ENCODE data around the gene IFNAR1.

Gene IFNAR1

DNA sequence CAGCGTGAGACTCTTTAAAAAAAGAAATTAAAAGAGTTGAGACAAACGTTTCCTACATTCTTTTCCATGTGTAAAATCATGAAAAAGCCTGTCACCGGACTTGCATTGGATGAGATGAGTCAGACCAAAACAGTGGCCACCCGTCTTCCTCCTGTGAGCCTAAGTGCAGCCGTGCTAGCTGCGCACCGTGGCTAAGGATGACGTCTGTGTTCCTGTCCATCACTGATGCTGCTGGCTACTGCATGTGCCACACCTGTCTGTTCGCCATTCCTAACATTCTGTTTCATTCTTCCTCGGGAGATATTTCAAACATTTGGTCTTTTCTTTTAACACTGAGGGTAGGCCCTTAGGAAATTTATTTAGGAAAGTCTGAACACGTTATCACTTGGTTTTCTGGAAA, 31.2 kb downstream of the IFNAR1 start:
- TF ChIP-seq POLR2AphosphoS5 (IDR thresholded peaks at IDR 0.05; ENCODE audit: low read depth) (no peak), SPI1 (IDR thresholded peaks at IDR 0.05; ENCODE audit: borderline replicate concordance, low read depth) (no peak), GABPA (IDR thresholded peaks at IDR 0.05; ENCODE audit: low read depth) (no peak)
- TF ChIP-seq, protein P1, sequence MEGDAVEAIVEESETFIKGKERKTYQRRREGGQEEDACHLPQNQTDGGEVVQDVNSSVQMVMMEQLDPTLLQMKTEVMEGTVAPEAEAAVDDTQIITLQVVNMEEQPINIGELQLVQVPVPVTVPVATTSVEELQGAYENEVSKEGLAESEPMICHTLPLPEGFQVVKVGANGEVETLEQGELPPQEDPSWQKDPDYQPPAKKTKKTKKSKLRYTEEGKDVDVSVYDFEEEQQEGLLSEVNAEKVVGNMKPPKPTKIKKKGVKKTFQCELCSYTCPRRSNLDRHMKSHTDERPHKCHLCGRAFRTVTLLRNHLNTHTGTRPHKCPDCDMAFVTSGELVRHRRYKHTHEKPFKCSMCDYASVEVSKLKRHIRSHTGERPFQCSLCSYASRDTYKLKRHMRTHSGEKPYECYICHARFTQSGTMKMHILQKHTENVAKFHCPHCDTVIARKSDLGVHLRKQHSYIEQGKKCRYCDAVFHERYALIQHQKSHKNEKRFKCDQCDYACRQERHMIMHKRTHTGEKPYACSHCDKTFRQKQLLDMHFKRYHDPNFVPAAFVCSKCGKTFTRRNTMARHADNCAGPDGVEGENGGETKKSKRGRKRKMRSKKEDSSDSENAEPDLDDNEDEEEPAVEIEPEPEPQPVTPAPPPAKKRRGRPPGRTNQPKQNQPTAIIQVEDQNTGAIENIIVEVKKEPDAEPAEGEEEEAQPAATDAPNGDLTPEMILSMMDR (IDR thresholded peaks at IDR 0.05; ENCODE audit: insufficient read depth, low read length): no peak
- TF ChIP-seq, protein P2, sequence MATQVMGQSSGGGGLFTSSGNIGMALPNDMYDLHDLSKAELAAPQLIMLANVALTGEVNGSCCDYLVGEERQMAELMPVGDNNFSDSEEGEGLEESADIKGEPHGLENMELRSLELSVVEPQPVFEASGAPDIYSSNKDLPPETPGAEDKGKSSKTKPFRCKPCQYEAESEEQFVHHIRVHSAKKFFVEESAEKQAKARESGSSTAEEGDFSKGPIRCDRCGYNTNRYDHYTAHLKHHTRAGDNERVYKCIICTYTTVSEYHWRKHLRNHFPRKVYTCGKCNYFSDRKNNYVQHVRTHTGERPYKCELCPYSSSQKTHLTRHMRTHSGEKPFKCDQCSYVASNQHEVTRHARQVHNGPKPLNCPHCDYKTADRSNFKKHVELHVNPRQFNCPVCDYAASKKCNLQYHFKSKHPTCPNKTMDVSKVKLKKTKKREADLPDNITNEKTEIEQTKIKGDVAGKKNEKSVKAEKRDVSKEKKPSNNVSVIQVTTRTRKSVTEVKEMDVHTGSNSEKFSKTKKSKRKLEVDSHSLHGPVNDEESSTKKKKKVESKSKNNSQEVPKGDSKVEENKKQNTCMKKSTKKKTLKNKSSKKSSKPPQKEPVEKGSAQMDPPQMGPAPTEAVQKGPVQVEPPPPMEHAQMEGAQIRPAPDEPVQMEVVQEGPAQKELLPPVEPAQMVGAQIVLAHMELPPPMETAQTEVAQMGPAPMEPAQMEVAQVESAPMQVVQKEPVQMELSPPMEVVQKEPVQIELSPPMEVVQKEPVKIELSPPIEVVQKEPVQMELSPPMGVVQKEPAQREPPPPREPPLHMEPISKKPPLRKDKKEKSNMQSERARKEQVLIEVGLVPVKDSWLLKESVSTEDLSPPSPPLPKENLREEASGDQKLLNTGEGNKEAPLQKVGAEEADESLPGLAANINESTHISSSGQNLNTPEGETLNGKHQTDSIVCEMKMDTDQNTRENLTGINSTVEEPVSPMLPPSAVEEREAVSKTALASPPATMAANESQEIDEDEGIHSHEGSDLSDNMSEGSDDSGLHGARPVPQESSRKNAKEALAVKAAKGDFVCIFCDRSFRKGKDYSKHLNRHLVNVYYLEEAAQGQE (IDR thresholded peaks at IDR 0.05; ENCODE audit: insufficient replicate concordance, low read depth): no peak
- Histone ChIP-seq H3K27ac (replicated peaks) (no peak overlapping the region), H3K4me3 (replicated peaks; ENCODE audit: insufficient read depth, low read length) (no peak overlapping the region), H3K27me3 (ENCODE audit: insufficient read depth, poor library complexity, severe bottlenecking) (no peaks in the 10 kb centered on the region)
- DNase-seq (ENCODE audit: low read depth in 1 of 2, low spot score in 1 of 2): no peak

DNA sequence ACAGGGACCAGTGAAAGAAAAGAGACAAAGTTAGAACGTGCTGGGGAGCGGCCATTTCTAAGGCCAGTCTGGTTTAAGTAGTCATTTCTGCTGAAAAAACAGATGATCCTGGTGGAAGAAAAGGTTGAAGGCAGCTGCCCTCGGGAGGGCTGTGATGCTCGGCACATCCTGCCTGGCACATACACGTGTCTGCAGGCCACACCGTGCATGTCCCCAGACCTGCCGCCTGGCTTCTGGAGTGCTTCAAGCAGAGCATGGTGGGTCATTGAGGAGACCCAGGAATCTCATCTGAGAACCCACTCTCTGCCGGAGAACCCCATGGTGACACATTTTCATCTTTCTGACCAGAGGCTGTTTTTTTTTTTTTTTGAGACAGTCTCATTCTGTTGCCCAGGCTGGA, 32.4 kb downstream of the IFNAR1 start:
- H3K27ac ChIP-seq (replicated peaks): no peak overlapping the region
- H3K4me3 ChIP-seq (replicated peaks; ENCODE audit: insufficient read depth, low read length): no peak overlapping the region
- TF ChIP-seq POLR2AphosphoS5 (IDR thresholded peaks at IDR 0.05; ENCODE audit: low read depth): no peak
- TF ChIP-seq, protein P2 (IDR thresholded peaks at IDR 0.05; ENCODE audit: insufficient replicate concordance, low read depth): no peak
- TF ChIP-seq GABPA (IDR thresholded peaks at IDR 0.05; ENCODE audit: low read depth): no peak
- no peak for TF ChIP-seq SPI1 (IDR thresholded peaks at IDR 0.05; ENCODE audit: borderline replicate concordance, low read depth)
- TF ChIP-seq, protein P1 (IDR thresholded peaks at IDR 0.05; ENCODE audit: insufficient read depth, low read length): no peak
- H3K27me3 ChIP-seq (ENCODE audit: insufficient read depth, poor library complexity, severe bottlenecking): no peaks in the 10 kb centered on the region
- no peak for DNase-seq (ENCODE audit: low read depth in 1 of 2, low spot score in 1 of 2)

DNA sequence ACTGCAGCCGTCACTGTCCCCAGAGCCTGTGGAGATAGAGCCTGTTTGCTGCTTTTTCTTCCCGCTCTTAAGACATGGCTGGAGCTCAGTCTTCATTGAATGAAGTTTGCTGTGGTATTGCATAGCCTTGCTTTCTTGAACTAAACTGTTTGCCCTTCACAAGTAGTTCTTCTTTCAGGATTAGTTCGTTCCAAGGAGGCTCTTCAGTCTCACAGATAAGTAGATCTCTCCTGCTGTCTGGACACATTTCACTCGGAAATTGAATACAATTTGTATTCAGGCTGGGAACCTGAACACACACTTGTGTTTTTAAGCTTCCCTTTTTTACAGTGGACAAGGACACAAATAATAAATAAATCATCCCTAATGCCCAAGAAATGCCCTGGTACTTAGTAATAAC, 34.7 kb downstream of the IFNAR1 start:
- H3K4me3 ChIP-seq (replicated peaks; ENCODE audit: insufficient read depth, low read length): no peak overlapping the region
- H3K27ac ChIP-seq (replicated peaks): no peak overlapping the region
- no peak for DNase-seq (ENCODE audit: low read depth in 1 of 2, low spot score in 1 of 2)

More for the DNA sequence above, 34.7 kb downstream of the IFNAR1 start:
- no peaks in the 10 kb centered on the region for H3K27me3 ChIP-seq (ENCODE audit: insufficient read depth, poor library complexity, severe bottlenecking)
- no peak for TF ChIP-seq GABPA (IDR thresholded peaks at IDR 0.05; ENCODE audit: low read depth)
- TF ChIP-seq, protein P1 (IDR thresholded peaks at IDR 0.05; ENCODE audit: insufficient read depth, low read length): no peak
- TF ChIP-seq, protein P2 (IDR thresholded peaks at IDR 0.05; ENCODE audit: insufficient replicate concordance, low read depth): no peak
- no peak for TF ChIP-seq SPI1 (IDR thresholded peaks at IDR 0.05; ENCODE audit: borderline replicate concordance, low read depth)
- no peak for TF ChIP-seq POLR2AphosphoS5 (IDR thresholded peaks at IDR 0.05; ENCODE audit: low read depth)

All from HL-60 (cell line).